HepG2 (cell line): Measurements from ENCODE around the gene MMP23B. TPM values are rescaled to one million over a fixed set of nuclear protein-coding genes. Genes with fewer than 3 reads are reported as not detected.

Experiments used
- ATAC-seq: fragments of 200-7000 bp; cut with Tn5 transposase; 3 replicates; pipeline ENCODE4 v1.9.1; 2020; ENCODE audit warnings: mild to moderate bottlenecking, moderate library complexity
- BruUV-seq: library from RNA; stranded (reverse); fragments of 400-500 nt; replicated peaks from 2 replicates; lab custom pipeline; 2021; lab: Mats Ljungman, UMichigan
- CTCF ChIA-PET: fragments of 300-600 bp; formaldehyde crosslinking; extraction: SDS; loops from one replicate; lab custom pipeline; 2021; ENCODE audit warnings: low total read pairs, inconsistent platforms, low intra/inter-chr PET ratio; lab: Yijun Ruan, JAX
- POLR2A ChIA-PET: fragments of 350-600 bp; sonication (Branson Sonifier 250); formaldehyde crosslinking; loops from one replicate; lab custom pipeline; 2020; ENCODE audit warnings: antibody characterized with exemption, inconsistent platforms; lab: Yijun Ruan, JAX
- DNase-seq: peaks from one replicate; pipeline ENCODE4 v3.0.0-alpha.2; 2015; ENCODE audit warnings: low spot score
- FAIRE-seq: peaks from 3 replicates; lab custom pipeline; 2011; peaks lifted over from hg19 to GRCh38; lab: Jason Lieb, UNC
- H2AFZ ChIP-seq: one replicate; pipeline ENCODE4 v1.6.1; 2011; ENCODE audit warnings: low read length, inconsistent platforms
- H3K27ac ChIP-seq: fragments of 300-600 bp; 3 replicates; pipeline ENCODE4 v1.8.0; 2011; ENCODE audit warnings: mixed run types, mild to moderate bottlenecking, mixed read lengths, low read length, inconsistent platforms; ENCODE audit not compliant: insufficient read depth; ENCODE audit errors: extremely low read length
- H3K27me3 ChIP-seq, 2 experiments: fragments of 200-600 bp in 1 of 2; 2 replicates in 1 of 2; 3 replicates in 1 of 2; pipeline versions ENCODE4 v1.6.0 to v1.8.0; 2011; ENCODE audit warnings: low read length in 2 of 2, mild to moderate bottlenecking in 2 of 2, moderate library complexity in 2 of 2, inconsistent platforms in 1 of 2; ENCODE audit not compliant: insufficient read depth in 2 of 2, control insufficient read depth in 1 of 2
- H3K36me3 ChIP-seq, 2 experiments: fragments of 200-600 bp in 1 of 2; replicated peaks in 1 of 2; 2 replicates in 1 of 2; 3 replicates in 1 of 2; pipeline versions ENCODE4 v1.5.1 to v1.8.0; 2011; ENCODE audit warnings: low read length in 2 of 2, inconsistent platforms in 1 of 2; ENCODE audit not compliant: insufficient read depth in 2 of 2, control insufficient read depth in 1 of 2
- H3K4me1 ChIP-seq: 2 replicates; pipeline ENCODE4 v1.5.1; 2012; ENCODE audit warnings: low read length, inconsistent platforms; ENCODE audit not compliant: insufficient read depth
- H3K4me2 ChIP-seq: 2 replicates; pipeline ENCODE4 v1.6.0; 2011; ENCODE audit warnings: low read depth, low read length, inconsistent platforms
- H3K4me3 ChIP-seq, 3 experiments: fragments of 200-600 bp in 1 of 3; sonication (generic), shearing (Covaris generic) in 1 of 3; replicated peaks in 1 of 3; 2 replicates each; pipeline ENCODE4 v1.5.1; 2011 to 2016; ENCODE audit warnings: low read length in 3 of 3, inconsistent platforms in 2 of 3, low read depth in 2 of 3, mild to moderate bottlenecking in 2 of 3, control low read depth in 1 of 3, mixed read lengths in 1 of 3; ENCODE audit not compliant: insufficient read depth in 1 of 3
- H3K79me2 ChIP-seq: one replicate; pipeline ENCODE4 v1.6.1; 2011; ENCODE audit warnings: low read length, inconsistent platforms; ENCODE audit not compliant: insufficient read depth
- H3K9ac ChIP-seq: 2 replicates; pipeline ENCODE4 v1.6.0; 2011; ENCODE audit warnings: mild to moderate bottlenecking, low read depth, low read length, inconsistent platforms; ENCODE audit not compliant: insufficient read depth
- H3K9me3 ChIP-seq: 2 replicates; pipeline ENCODE4 v1.5.1; 2012; ENCODE audit warnings: mild to moderate bottlenecking, low read length
- H4K20me1 ChIP-seq: 2 replicates; pipeline ENCODE4 v1.6.0; 2011; ENCODE audit warnings: inconsistent platforms, mild to moderate bottlenecking, low read length, moderate library complexity; ENCODE audit not compliant: insufficient read depth
- AGO1 ChIP-seq: fragments of 200-400 bp; formaldehyde crosslinking; IDR thresholded peaks from 2 replicates; pipeline ENCODE4 v1.6.1; 2017; ENCODE audit warnings: mild to moderate bottlenecking, low read depth, low read length, moderate library complexity; ENCODE audit not compliant: poor library complexity, severe bottlenecking
- BRD4 ChIP-seq: sonication (generic); formaldehyde crosslinking; IDR thresholded peaks from 2 replicates; pipeline ENCODE4 v1.4.0; 2020; ENCODE audit warnings: missing genetic modification reagents
- GTF3A ChIP-seq: sonication (generic); formaldehyde crosslinking; conservative IDR thresholded peaks from 2 replicates; pipeline ENCODE4 v1.4.0; 2020; ENCODE audit warnings: mild to moderate bottlenecking, missing genetic modification reagents
- THYN1 ChIP-seq: sonication (generic); formaldehyde crosslinking; IDR thresholded peaks from 2 replicates; pipeline ENCODE4 v1.8.1; 2023; ENCODE audit warnings: low read depth, mild to moderate bottlenecking, moderate library complexity, missing genetic modification reagents, borderline replicate concordance
- TP53 ChIP-seq: sonication (generic); formaldehyde crosslinking; conservative IDR thresholded peaks from 2 replicates; pipeline ENCODE4 v1.4.0; 2020; ENCODE audit warnings: missing genetic modification reagents
- ZNF17 ChIP-seq: sonication (generic); formaldehyde crosslinking; IDR thresholded peaks from 2 replicates; pipeline ENCODE4 v1.5.0; 2020; ENCODE audit warnings: mild to moderate bottlenecking, missing genetic modification reagents
- ZNF552 ChIP-seq: sonication (generic); formaldehyde crosslinking; IDR thresholded peaks from 2 replicates; pipeline ENCODE4 v1.9.0; 2022; ENCODE audit warnings: missing genetic modification reagents, mild to moderate bottlenecking, borderline replicate concordance
- WGBS: methylation state at CpG from one replicate; pipeline ENCODE4 v1.1.6; 2017; ENCODE audit warnings: low lambda C conversion rate; 5-methylcytosine and 5-hydroxymethylcytosine counted together
- in situ Hi-C: cut with HindIII; loops from 2 replicates; pipeline ENCODE4 v1.10.0; 2017; ENCODE audit warnings: low pct_unique_long_range_greater_than_20kb; ENCODE audit not compliant: extremely low pct_ligation_motif_present
- intact Hi-C: fragments of 100-400 bp; cut with micrococcal nuclease; formaldehyde crosslinking; loops from one replicate; pipeline ENCODE4 v1.10.0; 2022; ENCODE audit not compliant: unreplicated experiment
- polyA plus RNA-seq, 8 experiments: library from polyadenylated mRNA; depleted of rRNA in 3 of 8; stranded (reverse) in 7 of 8; unstranded in 1 of 8; fragments of >200 nt; fragmentation: Illumina TruSeq in 4 of 8; extraction: Trizol in 4 of 8; gene quantifications; 2 replicates each; pipeline versions ENCODE4 v1.2.1 to v1.2.3, GENCODE V29; 2011 to 2016; ENCODE audit warnings: low read depth in 4 of 8, missing spikeins in 1 of 8, mixed read lengths in 1 of 8; ENCODE audit not compliant: insufficient read depth in 1 of 8
- total RNA-seq, 5 experiments: library from RNA; depleted of rRNA; stranded (reverse); fragments of >200 nt; fragmentation: Illumina TruSeq; extraction: Trizol; gene quantifications; 2 replicates each; pipeline ENCODE4 v1.2.3, GENCODE V29; 2016; ENCODE audit warnings: low read depth in 1 of 5
- TF ChIP-seq, protein P1 (sequence below): sonication (generic); formaldehyde crosslinking; IDR thresholded peaks from 2 replicates; pipeline ENCODE4 v1.4.0; 2020; ENCODE audit warnings: missing genetic modification reagents
- TF ChIP-seq, protein P2 (sequence below): sonication (generic); formaldehyde crosslinking; IDR thresholded peaks from 2 replicates; pipeline ENCODE4 v1.5.1; 2020; ENCODE audit warnings: mild to moderate bottlenecking, missing genetic modification reagents, borderline replicate concordance

MMP23B gene
- total and polyA plus RNA-seq, 2 of the 13 experiments (the other 11 are each of a cell fraction or from before 2014, with no cell fraction given): 0.61 to 0.75 TPM

DNA sequence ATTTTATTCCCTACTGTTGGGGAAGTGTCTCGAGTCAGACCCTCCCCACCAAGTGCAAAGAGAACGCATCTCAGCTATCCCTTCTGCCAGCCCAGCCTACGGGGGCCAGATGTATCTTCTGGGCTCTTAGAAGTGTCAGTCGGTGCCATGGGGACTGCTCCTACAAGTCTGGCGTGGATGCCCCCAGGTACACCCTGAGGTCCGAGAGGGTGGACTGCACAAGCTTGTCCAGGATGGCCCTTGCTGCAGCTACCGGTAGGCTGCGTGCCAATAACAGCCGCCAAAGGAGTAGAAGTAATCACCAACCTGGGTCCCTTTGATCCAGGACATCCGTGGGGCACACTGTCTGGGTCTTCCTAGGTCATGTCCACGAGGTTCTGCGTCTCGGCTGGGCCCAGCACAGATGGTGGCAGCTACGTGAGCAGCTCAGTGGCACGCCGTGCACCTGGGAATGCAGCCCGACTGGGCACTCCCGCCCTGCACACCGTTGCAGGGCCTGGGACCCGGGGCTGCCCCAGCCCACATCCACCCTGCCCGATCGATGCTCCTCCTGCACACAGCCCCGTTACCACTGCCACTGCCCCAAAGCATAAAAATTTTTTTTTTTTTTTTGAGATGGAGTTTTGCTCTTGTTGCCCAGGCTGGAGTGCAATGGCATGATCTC, 48.5 kb upstream of the MMP23B start (continued):
- TF ChIP-seq, protein P1, sequence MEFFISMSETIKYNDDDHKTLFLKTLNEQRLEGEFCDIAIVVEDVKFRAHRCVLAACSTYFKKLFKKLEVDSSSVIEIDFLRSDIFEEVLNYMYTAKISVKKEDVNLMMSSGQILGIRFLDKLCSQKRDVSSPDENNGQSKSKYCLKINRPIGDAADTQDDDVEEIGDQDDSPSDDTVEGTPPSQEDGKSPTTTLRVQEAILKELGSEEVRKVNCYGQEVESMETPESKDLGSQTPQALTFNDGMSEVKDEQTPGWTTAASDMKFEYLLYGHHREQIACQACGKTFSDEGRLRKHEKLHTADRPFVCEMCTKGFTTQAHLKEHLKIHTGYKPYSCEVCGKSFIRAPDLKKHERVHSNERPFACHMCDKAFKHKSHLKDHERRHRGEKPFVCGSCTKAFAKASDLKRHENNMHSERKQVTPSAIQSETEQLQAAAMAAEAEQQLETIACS: no peak
- TF ChIP-seq BRD4 (CRISPR knock-in tag): no peak
- TF ChIP-seq THYN1: no peak
- TF ChIP-seq, protein P2, sequence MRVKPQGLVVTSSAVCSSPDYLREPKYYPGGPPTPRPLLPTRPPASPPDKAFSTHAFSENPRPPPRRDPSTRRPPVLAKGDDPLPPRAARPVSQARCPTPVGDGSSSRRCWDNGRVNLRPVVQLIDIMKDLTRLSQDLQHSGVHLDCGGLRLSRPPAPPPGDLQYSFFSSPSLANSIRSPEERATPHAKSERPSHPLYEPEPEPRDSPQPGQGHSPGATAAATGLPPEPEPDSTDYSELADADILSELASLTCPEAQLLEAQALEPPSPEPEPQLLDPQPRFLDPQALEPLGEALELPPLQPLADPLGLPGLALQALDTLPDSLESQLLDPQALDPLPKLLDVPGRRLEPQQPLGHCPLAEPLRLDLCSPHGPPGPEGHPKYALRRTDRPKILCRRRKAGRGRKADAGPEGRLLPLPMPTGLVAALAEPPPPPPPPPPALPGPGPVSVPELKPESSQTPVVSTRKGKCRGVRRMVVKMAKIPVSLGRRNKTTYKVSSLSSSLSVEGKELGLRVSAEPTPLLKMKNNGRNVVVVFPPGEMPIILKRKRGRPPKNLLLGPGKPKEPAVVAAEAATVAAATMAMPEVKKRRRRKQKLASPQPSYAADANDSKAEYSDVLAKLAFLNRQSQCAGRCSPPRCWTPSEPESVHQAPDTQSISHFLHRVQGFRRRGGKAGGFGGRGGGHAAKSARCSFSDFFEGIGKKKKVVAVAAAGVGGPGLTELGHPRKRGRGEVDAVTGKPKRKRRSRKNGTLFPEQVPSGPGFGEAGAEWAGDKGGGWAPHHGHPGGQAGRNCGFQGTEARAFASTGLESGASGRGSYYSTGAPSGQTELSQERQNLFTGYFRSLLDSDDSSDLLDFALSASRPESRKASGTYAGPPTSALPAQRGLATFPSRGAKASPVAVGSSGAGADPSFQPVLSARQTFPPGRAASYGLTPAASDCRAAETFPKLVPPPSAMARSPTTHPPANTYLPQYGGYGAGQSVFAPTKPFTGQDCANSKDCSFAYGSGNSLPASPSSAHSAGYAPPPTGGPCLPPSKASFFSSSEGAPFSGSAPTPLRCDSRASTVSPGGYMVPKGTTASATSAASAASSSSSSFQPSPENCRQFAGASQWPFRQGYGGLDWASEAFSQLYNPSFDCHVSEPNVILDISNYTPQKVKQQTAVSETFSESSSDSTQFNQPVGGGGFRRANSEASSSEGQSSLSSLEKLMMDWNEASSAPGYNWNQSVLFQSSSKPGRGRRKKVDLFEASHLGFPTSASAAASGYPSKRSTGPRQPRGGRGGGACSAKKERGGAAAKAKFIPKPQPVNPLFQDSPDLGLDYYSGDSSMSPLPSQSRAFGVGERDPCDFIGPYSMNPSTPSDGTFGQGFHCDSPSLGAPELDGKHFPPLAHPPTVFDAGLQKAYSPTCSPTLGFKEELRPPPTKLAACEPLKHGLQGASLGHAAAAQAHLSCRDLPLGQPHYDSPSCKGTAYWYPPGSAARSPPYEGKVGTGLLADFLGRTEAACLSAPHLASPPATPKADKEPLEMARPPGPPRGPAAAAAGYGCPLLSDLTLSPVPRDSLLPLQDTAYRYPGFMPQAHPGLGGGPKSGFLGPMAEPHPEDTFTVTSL (CRISPR knock-in tag): no peak

DNA sequence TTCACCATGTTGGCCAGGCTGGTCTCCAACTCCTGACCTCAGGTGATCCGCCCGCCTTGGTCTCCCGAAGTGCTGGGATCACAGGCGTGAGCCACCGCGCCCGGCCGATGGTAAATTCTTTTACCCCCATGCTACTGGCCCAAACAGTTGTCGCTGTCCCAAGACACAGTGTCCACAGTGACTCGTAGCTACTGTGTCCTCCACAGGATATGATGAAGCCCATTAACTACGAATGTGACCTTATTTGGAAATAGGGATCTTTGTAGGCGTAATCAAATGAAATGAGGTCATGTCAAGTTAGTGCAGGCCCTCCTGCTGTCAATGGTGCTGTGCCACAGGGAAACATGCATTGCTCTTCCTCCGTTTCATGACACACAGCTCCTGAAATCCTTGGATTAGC, 40.5 kb upstream of the MMP23B start:
- FAIRE-seq (no peak), ATAC-seq (no peak), DNase-seq (no peak)
- CTCF ChIA-PET: no interaction called here
- no peak overlapping the region for H3K4me2 ChIP-seq
- H3K9ac ChIP-seq: no peak overlapping the region
- H3K27ac ChIP-seq: no peak overlapping the region
- H3K9me3 ChIP-seq: no peaks in the 10 kb centered on the region
- H3K4me3 ChIP-seq: no peak overlapping the region
- POLR2A ChIA-PET: no interaction called here
- H2AFZ ChIP-seq: no peak overlapping the region
- in situ Hi-C loops: no loop called here
- H3K79me2 ChIP-seq: no peaks in the 10 kb centered on the region
- no peaks in the 10 kb centered on the region for H4K20me1 ChIP-seq
- WGBS: 74% methylated on average over 13 of the region's 13 CpGs
- peaks cover 27% of the 10 kb centered on the region for H3K4me1 ChIP-seq
- H3K36me3 ChIP-seq: no peaks in the 10 kb centered on the region
- peaks cover 4 to 25% of the 10 kb centered on the region in 2 experiments; a peak in 4 of 5 replicates for H3K27me3 ChIP-seq
- intact Hi-C loops: no loop called here
- no peak for TF ChIP-seq ZNF552 (CRISPR knock-in tag)
- TF ChIP-seq GTF3A: no peak
- no peak for TF ChIP-seq TP53 (CRISPR knock-in tag)
- no peak for TF ChIP-seq AGO1
- TF ChIP-seq ZNF17 (CRISPR knock-in tag): no peak
- BruUV-seq: no TSS peak
